Smooth muscle cell of the umbilical artery (primary cell): ENCODE data around the gene NUP107. TPM values are rescaled to one million over a fixed set of nuclear protein-coding genes. Genes with fewer than 3 reads are reported as not detected.

Source experiments
- total RNA-seq: library from RNA; depleted of rRNA; stranded (reverse); fragments of >200 nt; gene quantifications from 2 replicates; pipeline ENCODE4 v1.2.3, GENCODE V29; 2014

Gene NUP107
- total RNA-seq, result 23.5 and 71.8 TPM in 2 replicates

DNA sequence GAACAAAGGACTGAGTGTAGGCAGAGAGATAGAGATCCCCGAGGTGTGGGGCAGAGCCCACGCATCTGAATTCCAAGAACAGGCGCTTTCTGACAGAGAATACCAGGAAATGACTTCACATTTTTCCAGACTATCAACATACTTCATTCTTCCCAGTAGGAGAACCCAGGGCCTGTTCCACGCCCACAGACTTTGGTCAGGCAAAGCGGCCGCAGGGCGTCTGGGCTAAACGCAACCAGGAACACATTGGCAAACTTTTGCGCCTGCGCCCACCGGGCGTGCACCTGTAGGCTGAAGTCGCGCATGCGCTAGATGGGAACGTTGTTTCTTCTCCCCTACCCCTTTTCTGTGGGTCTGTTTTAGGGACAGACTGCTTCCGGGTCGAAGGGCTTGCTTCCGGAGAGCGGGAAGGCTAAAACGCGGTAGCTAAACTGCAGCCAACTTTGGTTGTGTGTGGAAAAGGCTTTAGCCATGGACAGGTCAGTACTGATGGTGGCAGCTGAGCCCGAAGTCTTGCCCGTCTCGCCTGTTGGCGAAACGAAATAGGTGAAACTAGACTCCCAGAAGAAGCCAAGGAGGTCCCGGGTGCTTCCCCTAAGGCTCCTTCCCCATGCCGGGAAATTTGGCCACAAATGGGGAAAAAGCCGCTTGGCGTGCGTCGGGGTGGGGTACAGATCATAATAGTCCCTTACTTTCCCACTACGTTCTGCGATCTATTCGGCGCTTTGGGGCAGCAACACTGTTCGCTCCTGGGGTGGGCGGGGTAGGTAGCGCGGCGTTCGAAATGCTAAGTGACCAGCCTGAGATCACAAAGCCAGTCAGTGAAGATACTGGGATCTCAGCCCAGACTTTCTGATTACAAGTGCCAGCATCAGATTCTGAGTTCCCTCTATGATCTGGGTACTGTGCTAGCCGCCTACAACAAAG, at the start of gene NUP107:
Gene NUP107, plus strand, starts transcription at position 384 of the 927 bp plus-strand sequence. Its CDS starts 88 bp downstream, at position 472.

GRCh38 chr12:68745904-68746571, 59.3 kb downstream of the NUP107 start, which contains the start of gene SLC35E3:
TSS of gene SLC35E3 (plus strand) at chr12:68746176. CDS start at chr12:68746378, 202 bp downstream.

Other genes with a start within 250 kb of the NUP107 start
- 232 and 338 TPM in 2 replicates for gene RAP1B, start 76.1 kb upstream of the NUP107 start, total RNA-seq
- gene SLC35E3, start 59.2 kb downstream of the NUP107 start, total RNA-seq, result 5.3 and 6.9 TPM in 2 replicates
- 286 and 302 TPM in 2 replicates for gene MDM2, start 121.2 kb downstream of the NUP107 start, total RNA-seq
- gene CPM, start 246.2 kb downstream of the NUP107 start, total RNA-seq, result 3.0 and 5.9 TPM in 2 replicates